Hematopoietic multipotent progenitor cell treated with erythropoietin and hydrocortisone succinate and interleukin-3 and kit ligand, for 15 days (in vitro differentiated cells): Measurements from ENCODE around the gene LARP1.
A peak's percentile ranks its signal among the peaks of the same experiment; 100 is the strongest.
"Not testable (repeated sequence)": the region's sequence is repeated elsewhere in the genome, so short reads cannot be mapped to it uniquely, and the experiment has no call there.

Source experiments
- DNase-seq: peaks from one replicate; pipeline ENCODE4 v3.0.0-alpha.2; 2015; ENCODE audit warnings: low spot score

LARP1 gene

DNA sequence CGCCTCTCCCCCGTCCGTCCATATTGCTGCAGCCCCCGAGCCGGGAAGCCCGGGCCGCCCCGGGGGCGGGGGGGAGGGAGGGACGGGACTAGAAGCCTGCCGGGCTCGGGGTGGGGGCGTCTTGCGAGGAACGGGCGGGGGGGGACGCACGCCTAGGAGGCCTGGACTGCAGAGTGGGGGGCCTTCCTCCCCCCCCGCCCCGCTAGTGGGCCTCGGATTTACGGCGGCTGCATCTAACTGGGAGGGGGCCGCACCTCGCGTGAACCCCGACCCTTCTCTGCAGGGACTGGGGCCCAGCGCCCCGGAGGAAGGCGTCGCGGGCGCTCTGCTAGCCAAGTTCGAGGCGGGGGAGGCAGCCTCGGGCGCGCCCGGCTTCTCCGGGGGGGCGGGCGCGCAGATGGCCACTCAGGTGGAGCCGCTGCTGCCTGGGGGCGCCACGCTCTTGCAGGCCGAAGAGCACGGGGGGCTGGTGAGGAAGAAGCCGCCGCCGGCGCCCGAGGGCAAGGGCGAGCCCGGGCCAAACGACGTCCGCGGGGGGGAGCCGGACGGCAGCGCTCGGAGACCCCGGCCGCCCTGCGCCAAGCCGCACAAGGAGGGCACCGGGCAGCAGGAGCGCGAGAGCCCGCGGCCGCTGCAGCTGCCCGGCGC is at the start of gene LARP1:
TSS of gene LARP1 (plus strand) at position 17 of the 648 bp plus-strand sequence. CDS start at position 398, 381 bp downstream.
- peak; percentile 47 for DNase-seq

- DNase-seq, result no peak
Observed at GRCh38 chr5:154706416-154706815, 48.8 kb upstream of the LARP1 start.

- DNase-seq, result no peak
Observed at GRCh38 chr5:154707641-154708040, 47.5 kb upstream of the LARP1 start.

GRCh38 chr5:154708207-154708606 is 47.0 kb upstream of the LARP1 start:
- DNase-seq, result no peak

DNA sequence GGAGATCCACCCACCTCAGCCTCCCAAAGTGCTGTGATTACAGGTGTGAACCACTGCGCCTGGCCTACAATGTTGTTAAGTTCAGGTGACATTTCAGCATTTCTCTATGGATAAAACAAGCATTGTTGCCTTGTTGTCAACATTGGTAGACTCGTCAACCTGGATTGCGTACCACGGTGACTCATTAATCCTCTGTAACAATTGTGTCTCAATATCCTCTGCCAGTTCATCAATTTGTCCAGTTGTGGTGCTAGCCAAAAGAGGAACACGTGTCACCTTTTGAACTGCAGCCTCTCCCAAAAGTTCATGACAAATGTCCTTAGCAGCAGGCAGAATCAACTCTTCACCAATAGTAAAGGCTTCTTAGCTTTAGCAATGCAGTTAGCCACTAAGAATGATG is 46.3 kb upstream of the LARP1 start:
- DNase-seq, result no peak

DNA sequence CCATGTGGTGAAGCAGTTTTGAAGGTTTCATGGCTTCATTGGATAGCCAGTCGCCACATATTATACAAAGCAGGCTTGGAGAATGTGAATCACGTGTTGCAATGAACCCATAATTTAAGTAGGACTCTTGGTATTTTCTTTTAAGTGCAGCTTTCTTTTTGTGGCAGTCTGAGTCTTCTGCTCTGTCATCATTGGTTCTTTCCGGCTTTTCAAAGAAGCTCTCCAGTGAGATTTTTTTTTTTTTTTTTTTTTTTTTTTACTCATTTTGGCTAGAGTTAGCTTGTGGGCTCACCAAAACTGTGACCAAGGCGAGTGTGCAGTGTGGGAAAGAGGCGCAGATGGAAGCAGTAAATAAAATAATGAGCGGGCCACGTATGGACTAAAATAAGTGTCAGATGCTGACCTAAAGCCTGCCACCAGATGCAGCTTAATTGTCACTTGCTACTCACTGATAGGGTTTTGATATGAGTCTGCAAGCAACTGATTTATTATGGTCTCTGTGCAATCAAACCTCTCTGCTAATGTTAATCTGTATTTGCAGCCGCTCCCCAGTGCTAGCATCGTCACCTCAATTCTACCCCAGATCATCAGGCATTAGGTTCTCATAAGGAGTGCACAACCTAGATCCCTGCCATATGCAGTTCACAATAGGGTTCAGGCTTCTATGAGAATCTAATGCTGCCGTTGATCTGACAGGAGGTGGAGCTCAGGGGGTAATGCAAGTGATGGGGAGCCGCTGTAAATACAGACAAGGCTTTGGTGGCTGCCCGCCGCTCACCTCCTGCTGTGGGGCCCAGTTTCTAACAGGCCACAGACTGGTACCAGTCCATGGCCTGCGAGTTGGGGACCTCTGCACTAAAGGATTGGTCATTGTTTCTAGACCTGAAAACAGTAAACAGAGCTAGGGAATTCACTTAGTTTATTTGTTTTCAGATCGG is 45.5 kb upstream of the LARP1 start:
- DNase-seq, result no peak

- no peak for DNase-seq
Observed at GRCh38 chr5:154712518-154713437, 42.4 kb upstream of the LARP1 start.

- no peak for DNase-seq
Observed at GRCh38 chr5:154713615-154714125, 41.5 kb upstream of the LARP1 start.

- no peak for DNase-seq
Observed at GRCh38 chr5:154714266-154714986, 40.8 kb upstream of the LARP1 start.

DNA sequence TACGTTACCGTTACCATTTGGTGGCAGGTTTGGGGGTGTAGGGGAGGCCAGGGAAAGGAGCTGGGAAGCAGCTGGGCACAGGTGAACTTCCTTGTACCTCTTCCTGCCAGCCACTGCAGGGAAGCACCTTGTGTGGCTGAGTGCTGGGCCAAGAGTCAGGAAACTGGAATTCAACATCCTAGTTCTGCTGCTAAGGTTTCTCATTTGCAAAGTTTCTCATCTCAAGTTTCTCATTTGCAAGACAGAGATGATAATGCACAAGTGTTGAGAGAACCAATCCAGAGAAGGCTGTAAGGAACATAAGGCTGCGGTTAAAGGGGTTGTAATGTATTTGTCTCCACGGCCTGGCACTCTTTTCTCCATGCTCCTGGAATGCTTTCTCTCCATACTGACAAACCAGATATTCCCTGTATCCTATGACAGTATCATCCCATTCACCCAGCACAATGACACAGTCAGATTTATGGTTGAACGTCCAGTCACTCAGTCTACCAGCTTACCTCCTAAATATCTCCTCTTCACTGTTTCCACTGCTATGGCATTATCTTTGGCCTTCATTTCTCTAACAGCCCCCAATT is 33.6 kb upstream of the LARP1 start:
- DNase-seq, result no peak

- DNase-seq, result no peak
Observed at GRCh38 chr5:154722097-154722496, 33.1 kb upstream of the LARP1 start.

- no peak for DNase-seq
Observed at GRCh38 chr5:154722936-154723335, 32.2 kb upstream of the LARP1 start.

DNA sequence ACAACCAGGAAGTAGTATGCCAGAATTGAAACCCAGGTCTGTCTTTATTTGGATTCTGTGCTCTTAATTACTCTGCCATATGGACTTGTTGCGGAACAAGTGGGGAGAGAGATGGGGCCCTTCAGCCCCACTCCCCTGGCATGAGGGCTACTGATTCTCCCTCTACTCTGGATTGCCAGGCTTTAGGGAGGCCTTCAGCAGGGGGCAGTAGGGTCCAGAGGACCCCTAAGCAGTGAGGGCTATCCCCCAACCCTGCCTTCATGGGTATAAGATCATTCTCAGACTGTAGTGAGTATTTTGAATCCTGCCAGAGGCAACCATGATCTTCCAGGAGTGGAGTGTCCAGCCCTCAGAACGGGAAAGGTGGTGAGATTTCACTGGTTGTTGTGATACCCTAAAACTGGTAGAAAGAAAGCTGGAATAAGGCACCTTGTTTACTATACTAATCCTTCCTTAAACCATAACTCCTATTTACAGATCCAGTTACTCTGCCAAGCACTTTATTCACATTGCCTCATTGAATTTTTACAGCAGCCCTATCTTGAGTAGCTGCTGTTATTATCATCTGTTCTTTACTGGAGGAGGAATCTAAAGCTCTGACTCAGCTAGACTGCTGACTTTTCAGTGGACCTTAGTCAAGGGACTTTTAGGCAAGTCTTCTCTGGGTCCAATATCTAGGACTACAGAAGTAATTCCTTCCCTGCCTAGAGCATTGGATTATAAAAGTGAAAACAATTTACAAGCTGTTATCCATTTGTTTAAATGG is 31.3 kb upstream of the LARP1 start:
- DNase-seq, result peak; percentile 58

- no peak for DNase-seq
Observed at GRCh38 chr5:154727361-154727760, 27.8 kb upstream of the LARP1 start.

DNA sequence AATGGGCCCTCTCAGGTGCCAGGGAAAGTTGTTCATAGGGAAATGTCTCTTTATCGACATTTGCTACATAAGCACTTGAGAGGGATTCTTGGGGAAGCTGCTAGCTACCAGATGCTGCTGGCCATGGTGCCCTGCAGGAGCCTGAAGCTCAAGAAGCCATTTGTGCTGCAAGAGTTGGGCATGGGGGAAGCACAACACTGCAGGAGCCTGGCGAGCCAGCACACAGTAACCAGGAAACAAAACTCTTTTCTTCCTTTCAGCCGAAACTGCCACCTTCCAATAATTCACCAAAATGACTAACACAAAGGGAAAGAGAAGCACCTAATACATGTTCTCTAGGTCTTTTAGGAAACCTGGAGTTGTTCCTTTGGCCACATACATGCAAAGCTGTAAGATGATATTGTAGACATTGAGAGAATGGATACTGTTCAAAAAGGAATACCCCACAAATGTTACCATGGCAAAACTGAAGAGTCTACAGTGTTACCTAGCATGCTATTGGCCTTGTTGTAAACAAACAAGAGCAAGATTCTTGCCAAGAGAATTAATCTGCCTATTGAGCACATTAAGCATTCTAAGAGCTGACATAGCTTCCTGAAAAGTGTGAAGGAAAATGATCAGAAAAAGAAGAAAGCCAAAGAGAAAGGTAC is 26.1 kb upstream of the LARP1 start:
- DNase-seq, result no peak

- no peak for DNase-seq
Observed at GRCh38 chr5:154729613-154730012, 25.6 kb upstream of the LARP1 start.

GRCh38 chr5:154730761-154731160 is 24.4 kb upstream of the LARP1 start:
- DNase-seq, result not testable (repeated sequence)

- no peak for DNase-seq
Observed at GRCh38 chr5:154732212-154732611, 23.0 kb upstream of the LARP1 start.

DNA sequence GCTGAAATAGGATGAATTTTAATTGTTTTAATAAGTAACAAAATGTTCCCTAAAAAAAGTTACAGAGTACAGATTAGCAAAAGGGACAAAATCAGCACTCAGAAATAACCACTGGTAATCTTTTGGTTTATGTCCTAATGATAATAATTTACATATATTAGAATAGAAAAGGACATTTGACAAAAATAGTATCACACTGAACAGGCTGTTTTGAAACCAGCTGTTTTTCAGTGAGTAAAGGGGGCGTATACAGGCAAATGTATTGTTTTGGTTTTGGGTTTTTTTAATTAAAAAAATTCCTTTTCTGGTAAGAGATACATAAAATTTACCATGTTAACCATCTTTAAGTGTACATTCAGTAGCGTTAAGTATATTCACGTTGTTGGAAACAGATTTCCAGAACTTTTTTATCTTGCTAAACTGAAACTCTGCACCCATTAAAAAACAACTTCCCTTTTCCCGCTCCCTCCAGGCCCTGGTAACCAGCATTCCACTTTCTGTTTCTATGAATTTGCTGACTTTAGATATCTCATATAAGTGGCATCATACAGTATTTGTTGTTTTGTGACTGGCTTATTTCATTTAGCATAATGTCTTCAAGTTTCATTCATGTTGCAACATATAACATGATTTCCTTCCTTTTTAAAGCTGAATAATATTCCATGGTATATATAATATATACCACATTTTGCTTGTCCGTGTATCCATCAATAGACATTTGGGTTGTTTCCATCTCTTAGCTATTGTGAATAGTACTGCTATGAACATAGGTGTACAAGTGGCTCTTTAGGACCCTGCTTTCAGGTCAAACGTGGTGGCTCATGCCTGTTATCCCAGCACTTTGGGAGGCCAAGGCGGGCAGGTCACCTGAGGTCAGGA is 20.6 kb upstream of the LARP1 start:
- no peak for DNase-seq
